GM19452 (cell line): ENCODE measurements around the gene SMIM12.
A peak's percentile ranks its signal among the peaks of the same experiment; 100 is the strongest.

Source experiments
- ATAC-seq: cut with Tn5 transposase; IDR thresholded peaks from one replicate; pipeline ENCODE4 v1.9.1; 2021; ENCODE audit not compliant: unreplicated experiment

The SMIM12 gene, protein sequence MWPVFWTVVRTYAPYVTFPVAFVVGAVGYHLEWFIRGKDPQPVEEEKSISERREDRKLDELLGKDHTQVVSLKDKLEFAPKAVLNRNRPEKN

GRCh38 chr1:34859446-34860200, at the start of gene SMIM12:
TSS of gene SMIM12 (minus strand) at chr1:34859749. CDS start at chr1:34855977, 3,772 bp downstream.
- ATAC-seq, result peak; percentile 98

GRCh38 chr1:34908369-34908768, 48.8 kb upstream of the SMIM12 start:
- no peak for ATAC-seq

DNA sequence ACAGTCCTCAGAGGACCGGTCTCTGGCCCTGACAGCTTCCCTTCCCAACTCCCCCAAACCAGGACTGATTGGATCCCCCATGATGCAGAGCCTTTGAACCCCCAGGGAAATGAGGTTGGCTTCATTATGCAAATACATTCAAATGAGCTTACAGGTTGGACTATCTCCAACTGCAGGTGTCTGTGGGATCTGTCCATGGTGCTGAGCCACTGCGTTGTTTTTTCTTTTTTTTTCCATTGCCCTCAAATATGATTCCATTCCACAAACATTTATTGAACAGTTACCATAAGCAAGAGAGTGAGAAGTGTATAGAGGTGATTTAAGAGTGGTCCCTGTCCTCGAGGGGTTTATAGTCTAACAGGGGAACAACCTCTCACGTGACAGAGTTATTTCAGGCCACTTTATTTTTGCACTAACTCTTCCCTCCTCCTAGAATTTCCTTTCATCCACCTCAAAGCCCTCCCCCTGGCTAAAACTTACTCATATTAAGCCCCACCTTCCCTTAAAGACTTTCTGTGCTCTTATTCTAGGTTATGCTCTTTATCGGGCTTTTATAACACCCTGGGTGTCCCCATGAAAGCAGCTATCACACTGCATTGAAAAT, 48.0 kb upstream of the SMIM12 start:
- no peak for ATAC-seq

GRCh38 chr1:34906756-34907155, 47.2 kb upstream of the SMIM12 start:
- no peak for ATAC-seq

DNA sequence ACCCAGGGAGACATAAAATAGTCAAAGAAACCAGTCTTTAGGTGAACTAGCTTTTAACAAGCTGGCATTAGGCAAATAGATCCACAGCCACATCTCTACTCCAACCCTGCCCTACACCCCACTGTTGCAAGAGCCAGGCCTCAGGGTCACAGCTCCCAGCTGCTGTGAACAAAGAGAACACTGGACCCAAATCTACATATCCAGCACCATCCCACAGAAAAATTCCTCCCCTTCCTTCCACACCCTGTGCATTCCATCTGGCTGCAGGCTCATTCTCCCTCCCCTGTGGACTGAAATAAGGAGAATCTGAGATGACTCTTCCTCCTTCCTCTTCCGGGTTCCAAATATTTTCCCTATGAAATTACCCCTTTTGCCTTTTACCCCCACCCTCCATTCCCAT, 46.7 kb upstream of the SMIM12 start:
- ATAC-seq, result no peak

- no peak for ATAC-seq
Measured at GRCh38 chr1:34905098-34905459, 45.5 kb upstream of the SMIM12 start.

GRCh38 chr1:34904236-34905097, 44.9 kb upstream of the SMIM12 start:
- no peak for ATAC-seq

- no peak for ATAC-seq
Measured at GRCh38 chr1:34901919-34902318, 42.4 kb upstream of the SMIM12 start.

DNA sequence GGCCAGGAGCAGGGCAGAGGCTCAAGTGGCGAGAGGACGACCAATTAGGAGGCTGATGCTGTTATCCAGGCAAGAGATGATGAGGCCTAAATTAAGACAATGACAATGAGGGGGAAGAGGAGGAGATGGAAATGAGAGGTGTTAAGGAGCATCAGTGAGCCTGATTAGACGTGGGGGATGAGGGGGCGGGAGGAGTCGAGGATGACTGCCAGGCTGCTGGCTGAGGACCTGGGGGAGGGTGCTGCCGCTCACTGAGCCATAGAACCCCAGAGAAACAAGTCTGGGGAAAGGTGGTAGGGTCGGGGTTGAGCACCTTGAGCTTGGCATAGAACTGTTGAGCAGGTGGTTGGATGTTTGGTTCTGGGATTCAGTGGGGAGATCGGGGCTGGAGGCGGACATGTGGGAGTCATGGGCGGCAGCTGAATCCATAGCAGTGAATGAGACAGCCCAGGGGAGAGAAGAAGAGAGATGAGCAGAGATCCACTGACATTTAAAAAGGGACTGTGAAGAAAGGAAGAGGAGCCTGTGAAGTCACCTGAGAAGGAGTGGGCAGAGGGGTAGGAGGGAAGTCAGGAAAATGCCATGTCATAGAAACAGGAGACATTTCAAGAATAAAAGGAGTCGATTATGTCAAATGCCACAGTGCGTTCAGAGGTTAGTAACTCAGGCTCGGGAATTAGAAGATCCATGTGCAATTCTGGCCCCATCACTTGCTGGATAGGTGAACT, 41.4 kb upstream of the SMIM12 start:
- ATAC-seq, result no peak

GRCh38 chr1:34899906-34900305, 40.4 kb upstream of the SMIM12 start:
- ATAC-seq, result no peak

DNA sequence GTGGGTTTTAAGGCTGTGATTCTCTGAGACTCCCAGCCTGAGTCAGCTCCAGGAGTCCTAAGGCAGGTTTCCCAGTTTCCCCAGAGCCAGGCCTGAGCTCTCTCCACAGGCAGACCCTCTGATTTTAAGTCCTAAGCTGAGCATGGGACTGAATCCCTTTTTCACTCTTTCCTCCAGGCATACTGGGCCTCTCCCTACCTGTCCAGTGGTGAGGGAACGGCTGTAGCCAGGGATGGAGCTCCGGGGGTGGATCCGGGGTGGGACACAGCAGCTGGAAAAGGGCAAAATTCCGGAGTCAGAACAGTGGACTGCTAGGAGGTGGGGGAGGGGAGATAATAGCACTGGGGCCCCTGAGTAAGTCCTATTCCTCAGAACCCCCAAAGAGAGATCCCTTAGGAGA, 39.9 kb upstream of the SMIM12 start:
- no peak for ATAC-seq

DNA sequence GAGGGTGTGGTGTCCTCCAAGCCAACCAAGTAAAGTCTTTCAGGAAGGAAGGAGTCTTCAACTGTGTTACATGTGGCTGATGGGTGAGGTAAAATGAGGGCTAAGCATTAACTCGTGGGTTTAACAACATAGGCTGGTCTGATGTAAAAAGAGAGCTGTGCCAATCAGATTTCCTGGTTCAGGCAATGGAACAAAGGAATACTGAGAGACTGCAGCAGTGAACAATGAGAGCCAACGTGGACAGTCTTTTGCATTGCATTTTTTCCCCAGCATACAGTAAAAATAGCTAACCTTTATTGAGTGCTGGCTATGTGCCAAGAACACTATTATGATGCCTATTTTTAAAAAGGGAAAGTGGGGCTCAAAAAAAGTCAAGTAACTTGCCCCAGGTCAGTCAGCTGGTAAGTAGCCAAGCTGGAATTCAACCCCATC, 38.8 kb upstream of the SMIM12 start:
- ATAC-seq, result no peak

GRCh38 chr1:34896612-34897011, 37.1 kb upstream of the SMIM12 start:
- ATAC-seq, result no peak

DNA sequence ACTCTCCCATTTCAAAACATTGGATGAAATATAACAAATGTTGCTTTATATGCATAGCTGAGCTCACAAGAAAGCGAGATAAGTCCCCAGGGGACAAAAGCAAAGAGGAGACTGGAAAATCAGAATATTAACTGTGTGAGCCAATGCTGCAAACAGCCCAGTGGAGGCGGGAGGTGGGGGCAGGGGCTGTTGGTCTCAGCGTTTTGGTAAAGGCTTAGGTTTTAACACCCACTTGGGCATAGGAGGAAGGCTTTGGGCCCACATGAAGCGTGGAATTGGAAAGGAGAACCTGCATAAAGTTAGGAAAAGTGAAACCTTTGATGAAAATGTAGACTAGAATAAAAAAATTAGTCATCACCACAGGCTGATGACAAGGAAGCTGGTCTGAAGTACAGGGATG, 30.2 kb upstream of the SMIM12 start:
- no peak for ATAC-seq

- no peak for ATAC-seq
Measured at GRCh38 chr1:34887593-34887992, 28.0 kb upstream of the SMIM12 start.

- no peak for ATAC-seq
Measured at GRCh38 chr1:34885405-34886247, 26.1 kb upstream of the SMIM12 start.

- ATAC-seq, result no peak
Measured at GRCh38 chr1:34884961-34885360, 25.4 kb upstream of the SMIM12 start.

- ATAC-seq, result no peak
Measured at GRCh38 chr1:34884536-34884935, 25.0 kb upstream of the SMIM12 start.

- ATAC-seq, result no peak
Measured at GRCh38 chr1:34879230-34879629, 19.7 kb upstream of the SMIM12 start.

- ATAC-seq, result no peak
Measured at GRCh38 chr1:34876406-34876805, 16.9 kb upstream of the SMIM12 start.
